Thyroid gland (tissue), 4 donors: ENCODE results near the gene CASP12. TPM values are rescaled to one million over a fixed set of nuclear protein-coding genes. Genes with fewer than 3 reads are reported as not detected.

ENCODE experiments used
- DNase-seq, 2 donors: peaks; one replicate each; pipeline ENCODE4 v3.0.0-alpha.2; 2019
- H3K27ac ChIP-seq, 3 donors: fragments of 200-600 bp; sonication (generic); 1 replicate in 2 of 3; 2 replicates in 1 of 3; pipeline ENCODE4 v1.5.1; 2016 to 2019; ENCODE audit warnings: mild to moderate bottlenecking in 1 of 3, moderate library complexity in 1 of 3
- H3K27me3 ChIP-seq: fragments of 200-600 bp; sonication (generic); one replicate; pipeline ENCODE4 v1.5.1; 2019
- H3K36me3 ChIP-seq, 2 donors: fragments of 200-600 bp; sonication (generic); one replicate each; pipeline ENCODE4 v1.5.1; 2016 to 2019
- H3K4me1 ChIP-seq, 2 donors: fragments of 200-600 bp; sonication (generic); one replicate each; pipeline ENCODE4 v1.5.1; 2017 to 2019
- H3K4me3 ChIP-seq, 3 donors: fragments of 200-600 bp; sonication (generic); replicated peaks in 1 of 3; 1 replicate in 2 of 3; 2 replicates in 1 of 3; pipeline ENCODE4 v1.5.1; 2016; ENCODE audit warnings: mild to moderate bottlenecking in 1 of 3
- H3K9me3 ChIP-seq: fragments of 200-600 bp; sonication (generic); one replicate; pipeline ENCODE4 v1.5.1; 2017
- CTCF ChIP-seq, 6 experiments: fragments of 200-600 bp in 3 of 6; fragments of 450-650 bp in 3 of 6; sonication (generic) in 3 of 6; IDR thresholded peaks; one replicate each; pipeline ENCODE4 v1.5.1; 2016 to 2019; ENCODE audit warnings: antibody characterized with exemption in 6 of 6, mild to moderate bottlenecking in 2 of 6, inconsistent platforms in 1 of 6, moderate library complexity in 1 of 6
- POLR2A ChIP-seq, 2 donors: fragments of 450-650 bp; IDR thresholded peaks; one replicate each; pipeline ENCODE4 v1.6.1; 2017; ENCODE audit warnings: antibody characterized with exemption in 2 of 2, mild to moderate bottlenecking in 2 of 2, moderate library complexity in 1 of 2
- WGBS, 2 donors: methylation state at CpG; one replicate each; pipeline ENCODE4 v1.1.5; 2017; 5-methylcytosine and 5-hydroxymethylcytosine counted together
- intact Hi-C: fragments of 100-400 bp; cut with DNase I; formaldehyde crosslinking; loops from one replicate; pipeline ENCODE4 v1.15.1; 2023
- total RNA-seq, 4 donors: library from RNA; depleted of rRNA; stranded (reverse); fragments of >200 nt; gene quantifications; one replicate each; pipeline ENCODE4 v1.2.3, GENCODE V29; 2016

CASP12 gene
- total RNA-seq, 4 donors from 2014 or later: 1.3 to 26.1 (median 3.8) TPM

- no peaks in the 10 kb centered on the region for H3K4me1 ChIP-seq
- H3K4me3 ChIP-seq: no peak overlapping the region
- no peaks in the 10 kb centered on the region for H3K27me3 ChIP-seq
- DNase-seq: no peak
- H3K9me3 ChIP-seq: no peaks in the 10 kb centered on the region
- WGBS, 2 donors: 76 to 77% methylated on average over 5 of the region's 5 CpGs
- no peak overlapping the region for H3K27ac ChIP-seq
- intact Hi-C loops: no loop called here
- no peaks in the 10 kb centered on the region for H3K36me3 ChIP-seq
- TF ChIP-seq POLR2A (IDR thresholded peaks at IDR 0.05): no peak
- no peak for TF ChIP-seq CTCF (IDR thresholded peaks at IDR 0.05)
Observed at GRCh38 chr11:104876861-104877431, 21.3 kb downstream of the CASP12 start.

GRCh38 chr11:104876324-104876723 is 21.9 kb downstream of the CASP12 start:
- no peaks in the 10 kb centered on the region for H3K9me3 ChIP-seq
- no peak overlapping the region for H3K27ac ChIP-seq
- no peaks in the 10 kb centered on the region for H3K27me3 ChIP-seq
- H3K36me3 ChIP-seq: no peaks in the 10 kb centered on the region
- intact Hi-C loops: no loop called here
- no peak for TF ChIP-seq CTCF (IDR thresholded peaks at IDR 0.05)
- TF ChIP-seq POLR2A (IDR thresholded peaks at IDR 0.05): no peak
- no peak for DNase-seq
- no peak overlapping the region for H3K4me3 ChIP-seq
- no peaks in the 10 kb centered on the region for H3K4me1 ChIP-seq

GRCh38 chr11:104873252-104873651 is 25.0 kb downstream of the CASP12 start:
- no peak for TF ChIP-seq CTCF (IDR thresholded peaks at IDR 0.05)
- TF ChIP-seq POLR2A (IDR thresholded peaks at IDR 0.05): no peak
- no peak overlapping the region for H3K4me3 ChIP-seq
- intact Hi-C loops: no loop called here
- no peaks in the 10 kb centered on the region for H3K4me1 ChIP-seq
- no peaks in the 10 kb centered on the region for H3K36me3 ChIP-seq
- H3K27ac ChIP-seq: no peak overlapping the region
- DNase-seq: no peak
- WGBS, 2 donors: 78 to 84% methylated on average over 8 of the region's 8 CpGs
- no peaks in the 10 kb centered on the region for H3K9me3 ChIP-seq
- no peaks in the 10 kb centered on the region for H3K27me3 ChIP-seq

- no peaks in the 10 kb centered on the region for H3K4me1 ChIP-seq
- no peaks in the 10 kb centered on the region for H3K9me3 ChIP-seq
- H3K27ac ChIP-seq: no peak overlapping the region
- H3K27me3 ChIP-seq: no peaks in the 10 kb centered on the region
- TF ChIP-seq CTCF (IDR thresholded peaks at IDR 0.05) (no peak), POLR2A (IDR thresholded peaks at IDR 0.05) (no peak)
- DNase-seq: no peak
- no peaks in the 10 kb centered on the region for H3K36me3 ChIP-seq
- WGBS, 2 donors: 82% methylated on average over 3 of the region's 3 CpGs
- intact Hi-C loops: no loop called here
- H3K4me3 ChIP-seq: no peak overlapping the region
Observed at GRCh38 chr11:104872393-104872792, 25.9 kb downstream of the CASP12 start.

- TF ChIP-seq POLR2A (IDR thresholded peaks at IDR 0.05) (no peak), CTCF (IDR thresholded peaks at IDR 0.05) (no peak)
- H3K9me3 ChIP-seq: no peaks in the 10 kb centered on the region
- H3K4me3 ChIP-seq: no peak overlapping the region
- no peak overlapping the region for H3K27ac ChIP-seq
- no peaks in the 10 kb centered on the region for H3K4me1 ChIP-seq
- DNase-seq: no peak
- no peaks in the 10 kb centered on the region for H3K27me3 ChIP-seq
- intact Hi-C loops: no loop called here
- no peaks in the 10 kb centered on the region for H3K36me3 ChIP-seq
Observed at GRCh38 chr11:104870910-104871309, 27.4 kb downstream of the CASP12 start.
